Ovary (tissue), 9 donors: ENCODE data around the gene ARHGEF28. TPM values are rescaled to one million over a fixed set of nuclear protein-coding genes. Genes with fewer than 3 reads are reported as not detected.

Source experiments
- DNase-seq, 5 donors: peaks; one replicate each; pipeline ENCODE4 v3.0.0-alpha.2; 2019 to 2020
- H3K27ac ChIP-seq, 2 donors: fragments of 200-600 bp; one replicate each; pipeline versions ENCODE4 v1.5.1 to v1.8.0; 2019 to 2022
- H3K27me3 ChIP-seq: fragments of 200-600 bp; one replicate; pipeline ENCODE4 v1.8.0; 2022
- H3K36me3 ChIP-seq: fragments of 200-600 bp; sonication (generic); one replicate; pipeline ENCODE4 v1.5.1; 2019
- H3K4me1 ChIP-seq: one replicate; pipeline ENCODE4 v1.8.1; 2013; ENCODE audit warnings: mild to moderate bottlenecking, moderate library complexity; ENCODE audit not compliant: insufficient read depth
- H3K4me3 ChIP-seq: fragments of 200-600 bp; sonication (generic); one replicate; pipeline ENCODE4 v1.5.1; 2017
- H3K9me3 ChIP-seq, 2 donors: fragments of 200-600 bp in 1 of 2; sonication (generic) in 1 of 2; one replicate each; pipeline versions ENCODE4 v1.5.1 to v1.8.1; 2013 to 2019; ENCODE audit warnings: mild to moderate bottlenecking in 1 of 2, moderate library complexity in 1 of 2
- CTCF ChIP-seq, 3 donors: fragments of 450-650 bp in 2 of 3; fragments of 200-600 bp in 1 of 3; IDR thresholded peaks; one replicate each; pipeline versions ENCODE4 v1.5.1 to v1.8.0; 2016 to 2022; ENCODE audit warnings: antibody characterized with exemption in 3 of 3, mild to moderate bottlenecking in 1 of 3
- EP300 ChIP-seq: sonication (generic); formaldehyde crosslinking; IDR thresholded peaks from one replicate; pipeline ENCODE4 v1.6.1; 2017; ENCODE audit warnings: antibody characterized with exemption
- POLR2A ChIP-seq: fragments of 450-650 bp; IDR thresholded peaks from one replicate; pipeline ENCODE4 v1.6.1; 2017; ENCODE audit warnings: antibody characterized with exemption, mild to moderate bottlenecking, moderate library complexity
- WGBS, 3 donors: extraction: QIAGEN DNeasy Blood & Tissue Kit in 1 of 3; methylation state at CpG; one replicate each; pipeline versions ENCODE4 v1.1.5 to v1.1.7; 2013 to 2017; 5-methylcytosine and 5-hydroxymethylcytosine counted together
- intact Hi-C, 4 donors: fragments of 100-400 bp; cut with DNase I; formaldehyde crosslinking; loops; one replicate each; pipeline versions ENCODE4 v1.11.0 to v1.15.1; 2022 to 2023
- polyA plus RNA-seq, 2 donors: library from polyadenylated mRNA; stranded (reverse); fragments of 200-250 nt in 1 of 2; fragments of 350-450 nt in 1 of 2; fragmentation: Illumina TruSeq in 1 of 2; extraction: RNeasy Lipid Tissue Mini Kit (QIAGEN cat#74804) in 1 of 2; gene quantifications; one replicate each; pipeline ENCODE4 v1.2.3, GENCODE V29; 2013 to 2014
- total RNA-seq, 7 donors: library from RNA; depleted of rRNA in 2 of 7; stranded (reverse); fragments of >200 nt in 2 of 7; fragmentation: NEBNext Ultra II Directional in 3 of 7; extraction: Animal tissue kit (Norgen Biotek cat#: 25700) in 3 of 7; gene quantifications; one replicate each; pipeline versions ENCODE4 v1.1.0 to v1.2.4, GENCODE V29; 2016 to 2023
- donor health status: DM: no; HTN: no; CAD: no; lungs with moderate emphysema.
- donor health status: DM: no; HTN: no; CAD: no.
- donor health status: Bipolar disorder and iron deficiency.
- donor health status: DM: yes; HTN: yes; CAD: no.
- donor health status: DM: no; HTN: no; CAD: no.
- donor health status: DM: yes; HTN: yes; CAD: no.

ARHGEF28 gene
- total and polyA plus RNA-seq, 9 donors = 21.5 to 75.6 (median 35.0) TPM

- no peak overlapping the region for H3K27ac ChIP-seq
- TF ChIP-seq EP300 (no peak), CTCF (IDR thresholded peaks at IDR 0.05) (no peak), POLR2A (no peak)
Observed at GRCh38 chr5:73971326-73971725, 345.3 kb downstream of the ARHGEF28 start.

DNA sequence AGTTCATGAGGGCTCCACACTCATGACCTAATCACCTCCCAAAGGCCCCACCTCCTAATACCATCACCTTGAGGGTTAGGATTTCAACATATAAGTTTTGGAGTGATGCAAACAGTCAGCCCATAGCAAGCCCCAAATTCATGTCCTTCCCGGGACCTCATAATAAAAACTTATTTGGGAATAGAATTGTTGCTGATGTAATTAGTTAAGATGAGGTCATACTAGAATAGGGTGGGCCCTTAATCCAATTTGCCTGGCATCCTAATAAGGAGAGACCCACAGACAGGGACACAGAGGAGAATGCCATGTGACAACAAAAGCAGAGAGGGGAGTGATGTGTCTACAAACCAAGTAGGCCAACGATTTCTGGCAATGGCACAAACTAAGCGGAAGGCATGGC is 347.1 kb downstream of the ARHGEF28 start:
- Histone ChIP-seq H3K27ac (no peak overlapping the region), H3K4me3 (no peak overlapping the region), H3K36me3 (no peaks in the 10 kb centered on the region), H3K4me1 (peaks cover 11% of the 10 kb centered on the region), H3K9me3 (no peaks in the 10 kb centered on the region), H3K27me3 (no peaks in the 10 kb centered on the region)
- intact Hi-C loops = no loop called here
- WGBS, 3 donors = 93 to 97% (median 96%) methylated on average over 3 of the region's 3 CpGs
- DNase-seq = no peak
- TF ChIP-seq CTCF (IDR thresholded peaks at IDR 0.05) (no peak), EP300 (no peak), POLR2A (no peak)

More at GRCh38 chr5:73971326-73971725, 345.3 kb downstream of the ARHGEF28 start:
- Histone ChIP-seq H3K9me3 (no peaks in the 10 kb centered on the region), H3K36me3 (no peaks in the 10 kb centered on the region), H3K4me3 (no peak overlapping the region), H3K4me1 (peaks cover 9% of the 10 kb centered on the region), H3K27me3 (no peaks in the 10 kb centered on the region)
- WGBS, 3 donors = 94 to 96% (median 95%) methylated on average over 4 of the region's 4 CpGs
- DNase-seq = no peak
- intact Hi-C loops = no loop called here

DNA sequence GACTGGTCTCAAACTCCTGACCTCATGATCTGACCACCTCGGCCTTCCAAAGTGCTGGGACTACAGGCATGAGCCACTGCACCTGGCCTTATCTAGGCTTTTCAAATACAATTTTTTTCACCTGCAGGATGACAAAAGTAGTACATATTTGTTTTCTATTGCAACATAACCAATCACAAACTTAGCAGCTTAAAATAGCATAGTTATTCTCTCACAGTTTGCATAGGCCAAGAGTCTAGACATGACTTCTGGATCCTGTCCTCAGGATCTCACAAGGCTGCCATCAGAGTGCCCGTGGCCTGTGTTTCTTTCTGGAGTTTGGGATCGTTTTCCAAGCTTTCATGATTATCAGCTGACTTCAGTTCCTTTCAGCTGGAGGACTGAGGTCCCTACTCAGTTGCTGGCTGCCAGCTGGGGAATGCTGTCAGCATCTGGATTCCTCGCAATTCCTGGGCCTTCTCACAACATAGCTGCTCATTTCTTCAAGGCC is 348.9 kb downstream of the ARHGEF28 start:
- Histone ChIP-seq H3K4me3 (no peak overlapping the region), H3K36me3 (no peaks in the 10 kb centered on the region), H3K4me1 (peaks cover 6% of the 10 kb centered on the region), H3K27me3 (no peaks in the 10 kb centered on the region), H3K9me3 (no peaks in the 10 kb centered on the region), H3K27ac (no peak overlapping the region)
- WGBS, 3 donors = 31 to 53% (median 36%) methylated on average over 4 of the region's 4 CpGs
- TF ChIP-seq CTCF (IDR thresholded peaks at IDR 0.05) (no peak), EP300 (no peak), POLR2A (no peak)
- intact Hi-C loops = no loop called here
- no peak for DNase-seq

GRCh38 chr5:73975845-73976244 is 349.8 kb downstream of the ARHGEF28 start:
- intact Hi-C loops = no loop called here
- TF ChIP-seq CTCF (IDR thresholded peaks at IDR 0.05) (no peak), EP300 (no peak), POLR2A (no peak)
- Histone ChIP-seq H3K4me1 (peaks cover 6% of the 10 kb centered on the region), H3K27ac (no peak overlapping the region), H3K9me3 (no peaks in the 10 kb centered on the region), H3K27me3 (no peaks in the 10 kb centered on the region), H3K36me3 (no peaks in the 10 kb centered on the region), H3K4me3 (no peak overlapping the region)
- 87 to 96% (median 94%) methylated on average over 4 of the region's 4 CpGs for WGBS, 3 donors
- no peak for DNase-seq
